A549 (cell line): ENCODE data around the gene COL26A1.

ENCODE experiments used
- EP300 ChIP-seq, 2 experiments: fragments of >200 bp; sonication (Bioruptor Twin); formaldehyde crosslinking; IDR thresholded peaks; 2 replicates in 1 of 2; 3 replicates in 1 of 2; pipeline ENCODE4 v1.6.1; 2016 to 2017
- POLR2A ChIP-seq: IDR thresholded peaks from 2 replicates; pipeline ENCODE4 v1.6.1; 2012; ENCODE audit warnings: mild to moderate bottlenecking, low read length
- POLR2AphosphoS2 ChIP-seq: conservative IDR thresholded peaks from 2 replicates; pipeline ENCODE4 v1.6.1; 2012; ENCODE audit warnings: low read length, improper control_type of control experiment, inconsistent platforms
- TF ChIP-seq, protein P1 (sequence below): fragments of >200 bp; sonication (Bioruptor Twin); formaldehyde crosslinking; IDR thresholded peaks from 3 replicates; pipeline ENCODE4 v1.5.1; 2016

DNA sequence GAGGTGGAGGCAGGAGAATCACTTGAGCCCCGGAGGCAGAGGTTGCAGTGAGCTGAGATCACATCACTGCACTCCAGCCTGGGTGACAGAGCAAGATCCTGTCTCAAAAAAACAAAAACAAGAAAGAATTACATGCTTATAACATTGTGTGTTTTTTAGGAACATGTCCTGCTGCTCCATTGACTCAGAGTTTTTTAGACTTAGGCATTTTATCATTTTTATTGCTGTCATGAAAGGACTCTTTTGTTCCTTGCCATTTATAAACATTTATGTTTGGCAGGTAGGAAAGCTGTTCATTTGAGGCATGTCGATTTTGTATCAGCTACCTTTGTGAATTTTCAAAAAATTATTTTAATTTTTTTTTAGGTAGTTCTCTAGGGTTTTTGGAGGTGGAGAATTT lies 20.3 kb downstream of the COL26A1 start:
- no peak for TF ChIP-seq EP300 (IDR thresholded peaks at IDR 0.05)
- TF ChIP-seq, protein P1, sequence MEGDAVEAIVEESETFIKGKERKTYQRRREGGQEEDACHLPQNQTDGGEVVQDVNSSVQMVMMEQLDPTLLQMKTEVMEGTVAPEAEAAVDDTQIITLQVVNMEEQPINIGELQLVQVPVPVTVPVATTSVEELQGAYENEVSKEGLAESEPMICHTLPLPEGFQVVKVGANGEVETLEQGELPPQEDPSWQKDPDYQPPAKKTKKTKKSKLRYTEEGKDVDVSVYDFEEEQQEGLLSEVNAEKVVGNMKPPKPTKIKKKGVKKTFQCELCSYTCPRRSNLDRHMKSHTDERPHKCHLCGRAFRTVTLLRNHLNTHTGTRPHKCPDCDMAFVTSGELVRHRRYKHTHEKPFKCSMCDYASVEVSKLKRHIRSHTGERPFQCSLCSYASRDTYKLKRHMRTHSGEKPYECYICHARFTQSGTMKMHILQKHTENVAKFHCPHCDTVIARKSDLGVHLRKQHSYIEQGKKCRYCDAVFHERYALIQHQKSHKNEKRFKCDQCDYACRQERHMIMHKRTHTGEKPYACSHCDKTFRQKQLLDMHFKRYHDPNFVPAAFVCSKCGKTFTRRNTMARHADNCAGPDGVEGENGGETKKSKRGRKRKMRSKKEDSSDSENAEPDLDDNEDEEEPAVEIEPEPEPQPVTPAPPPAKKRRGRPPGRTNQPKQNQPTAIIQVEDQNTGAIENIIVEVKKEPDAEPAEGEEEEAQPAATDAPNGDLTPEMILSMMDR, result no peak
- no peak for TF ChIP-seq POLR2AphosphoS2
- TF ChIP-seq POLR2A, result no peak
